HG03354 (cell line): ENCODE measurements around the gene TRNP1.
"Not testable (repeated sequence)": the region's sequence is repeated elsewhere in the genome, so short reads cannot be mapped to it uniquely, and the experiment has no call there.

Source experiments
- ATAC-seq: cut with Tn5 transposase; IDR thresholded peaks from one replicate; pipeline ENCODE4 v1.9.1; 2021; ENCODE audit warnings: mild to moderate bottlenecking; ENCODE audit not compliant: unreplicated experiment, poor library complexity, severe bottlenecking

TRNP1 gene

GRCh38 chr1:26993237-26994019 is at the start of gene TRNP1:
TSS of gene TRNP1 (plus strand) at chr1:26993692. CDS start at chr1:26993787, 95 bp downstream.
- ATAC-seq: peak; percentile 53

GRCh38 chr1:26945138-26945537 is 48.4 kb upstream of the TRNP1 start:
- ATAC-seq: no peak

- no peak for ATAC-seq
Measured at GRCh38 chr1:26945728-26946127, 47.8 kb upstream of the TRNP1 start.

- ATAC-seq: no peak
Measured at GRCh38 chr1:26946270-26946669, 47.2 kb upstream of the TRNP1 start.

- ATAC-seq: not testable (repeated sequence)
Measured at GRCh38 chr1:26948725-26949057, 44.8 kb upstream of the TRNP1 start.

- no peak for ATAC-seq
Measured at GRCh38 chr1:26949266-26949925, 44.1 kb upstream of the TRNP1 start.

GRCh38 chr1:26949926-26950319 is 43.6 kb upstream of the TRNP1 start:
- ATAC-seq: no peak

GRCh38 chr1:26950602-26951001 is 42.9 kb upstream of the TRNP1 start:
- no peak for ATAC-seq

GRCh38 chr1:26951216-26951615 is 42.3 kb upstream of the TRNP1 start:
- ATAC-seq: no peak

GRCh38 chr1:26951821-26952497 is 41.5 kb upstream of the TRNP1 start:
- no peak for ATAC-seq

GRCh38 chr1:26953374-26953773 is 40.1 kb upstream of the TRNP1 start:
- ATAC-seq: no peak

GRCh38 chr1:26956321-26956720 is 37.2 kb upstream of the TRNP1 start:
- no peak for ATAC-seq

GRCh38 chr1:26957306-26957705 is 36.2 kb upstream of the TRNP1 start:
- no peak for ATAC-seq

- ATAC-seq: no peak
Measured at GRCh38 chr1:26959270-26959669, 34.2 kb upstream of the TRNP1 start.

GRCh38 chr1:26959722-26960624 is 33.5 kb upstream of the TRNP1 start, which contains the start of gene KDF1:
TSS of gene KDF1 (minus strand) at chr1:26960468. CDS start at chr1:26952380, 8,088 bp downstream.
- no peak for ATAC-seq

- no peak for ATAC-seq
Measured at GRCh38 chr1:26960625-26960966, 32.9 kb upstream of the TRNP1 start.

- no peak for ATAC-seq
Measured at GRCh38 chr1:26961826-26962225, 31.7 kb upstream of the TRNP1 start.

- ATAC-seq: no peak
Measured at GRCh38 chr1:26965213-26965612, 28.3 kb upstream of the TRNP1 start.

- no peak for ATAC-seq
Measured at GRCh38 chr1:26965628-26966027, 27.9 kb upstream of the TRNP1 start.

GRCh38 chr1:26970810-26971209 is 22.7 kb upstream of the TRNP1 start:
- no peak for ATAC-seq
